GM20431 (cell line): ENCODE data around the gene KLKB1.

Experiments used
- in situ Hi-C: fragments of 300-500 bp; cut with MseI, MboI; formaldehyde crosslinking; loops from one replicate; pipeline ENCODE4 v1.15.0; 2020; ENCODE audit warnings: low sequenced_read_pairs; ENCODE audit not compliant: unreplicated experiment

KLKB1 gene

DNA sequence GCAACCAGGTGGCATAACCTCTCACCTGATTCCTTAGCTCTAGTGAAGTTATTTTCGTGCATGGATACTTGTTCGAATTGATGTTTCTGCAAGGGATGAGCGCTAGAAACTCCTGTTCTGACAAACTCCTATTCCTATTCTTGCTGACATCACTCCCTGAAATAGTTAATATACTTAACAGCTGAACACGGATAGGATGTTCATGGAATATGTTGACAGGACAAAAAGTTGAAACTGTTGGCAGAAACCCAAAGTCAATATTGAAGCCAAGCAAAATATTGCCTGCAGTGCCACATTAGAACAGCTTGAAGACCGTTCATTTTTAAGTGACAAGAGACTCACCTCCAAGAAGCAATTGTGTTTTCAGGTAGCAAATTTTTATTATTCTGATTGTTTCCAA is at the start of gene KLKB1:
Gene KLKB1, plus strand, starts transcription at position 287 of the 400 bp plus-strand sequence. CDS start 689 bp downstream, outside the sequence.
- in situ Hi-C loops = no loop called here

DNA sequence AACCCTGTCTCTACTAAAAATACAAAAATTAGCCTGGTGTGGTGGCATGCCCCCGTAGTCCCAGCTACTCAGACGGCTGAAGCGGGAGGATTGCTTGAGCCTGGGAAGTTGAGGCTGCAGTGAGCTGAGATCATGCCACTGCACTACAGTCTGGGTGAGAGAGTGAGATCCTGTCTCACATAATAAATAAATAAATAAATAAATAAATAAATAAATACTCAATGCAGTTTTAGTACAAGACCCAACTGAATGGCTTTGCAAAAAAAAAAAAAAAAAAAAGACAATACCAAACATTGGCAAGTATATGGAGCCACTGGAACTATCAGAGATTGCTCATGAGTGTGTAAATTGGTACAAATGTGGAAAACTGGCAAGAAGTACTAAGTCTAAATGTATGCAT is 39.2 kb upstream of the KLKB1 start:
- in situ Hi-C loops = no loop called here

GRCh38 chr4:186189656-186190055 is 37.7 kb upstream of the KLKB1 start:
- in situ Hi-C loops = no loop called here

- in situ Hi-C loops = no loop called here
Measured at GRCh38 chr4:186190581-186191199, 36.6 kb upstream of the KLKB1 start.

DNA sequence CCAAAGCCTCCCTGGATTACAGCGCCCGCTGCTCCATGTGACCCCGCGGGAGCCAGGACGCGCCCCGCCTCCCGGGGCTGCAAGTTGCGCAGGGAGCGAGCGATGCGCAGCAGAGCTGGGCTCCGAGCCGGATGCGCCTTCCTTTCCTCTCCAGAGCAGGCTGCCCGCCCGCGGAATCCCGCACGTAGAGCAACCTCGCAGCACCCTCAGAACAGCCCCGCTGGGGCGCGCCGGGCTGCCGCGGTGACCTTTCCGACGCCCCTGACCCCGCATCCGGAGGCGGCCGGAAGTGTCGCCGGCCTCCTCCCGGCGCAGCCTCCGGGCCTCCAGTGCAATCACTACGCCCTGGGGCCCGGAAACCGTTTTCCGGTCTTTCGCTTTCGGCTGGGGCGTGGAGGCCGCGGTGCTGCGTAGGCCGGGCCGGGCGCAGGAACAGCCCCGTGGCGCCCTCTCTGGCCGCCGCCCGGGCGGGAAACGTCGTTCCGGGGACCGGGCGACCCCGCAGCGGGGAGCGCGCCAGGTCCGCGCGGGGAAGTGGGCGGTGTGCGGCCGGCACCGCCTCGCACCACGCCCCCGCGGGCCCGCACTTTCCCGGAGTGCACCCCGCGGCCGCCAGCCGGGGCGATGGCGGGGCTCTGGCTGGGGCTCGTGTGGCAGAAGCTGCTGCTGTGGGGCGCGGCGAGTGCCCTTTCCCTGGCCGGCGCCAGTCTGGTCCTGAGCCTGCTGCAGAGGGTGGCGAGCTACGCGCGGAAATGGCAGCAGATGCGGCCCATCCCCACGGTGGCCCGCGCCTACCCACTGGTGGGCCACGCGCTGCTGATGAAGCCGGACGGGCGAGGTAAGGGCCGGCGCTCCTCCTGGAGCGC is 35.9 kb upstream of the KLKB1 start, which contains the start of gene CYP4V2:
Gene CYP4V2, plus strand, starts transcription at position 368 of the 866 bp plus-strand sequence. Its CDS starts 257 bp downstream, at position 625.
- in situ Hi-C loops = no loop called here

- in situ Hi-C loops = no loop called here
Measured at GRCh38 chr4:186192066-186192612, 35.2 kb upstream of the KLKB1 start.

DNA sequence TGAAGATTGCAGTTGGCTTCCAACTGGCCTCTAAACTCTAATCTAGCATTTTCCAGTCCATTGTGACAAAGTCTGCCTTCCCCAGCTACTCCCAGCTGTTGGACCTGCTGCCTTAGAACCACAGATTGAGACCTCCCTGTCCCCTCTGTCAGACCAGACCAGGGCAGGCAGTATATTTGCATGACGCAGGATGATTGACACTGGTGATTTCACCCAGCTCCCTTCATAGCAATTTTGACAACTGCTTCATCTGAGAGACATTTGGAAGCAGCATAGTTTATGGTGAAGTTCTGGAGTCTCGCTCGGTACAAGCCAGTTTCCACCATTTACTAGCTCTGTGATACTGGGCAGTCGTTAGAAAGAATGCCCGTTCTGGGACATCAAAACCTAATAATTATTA is 33.5 kb upstream of the KLKB1 start:
- in situ Hi-C loops = no loop called here

DNA sequence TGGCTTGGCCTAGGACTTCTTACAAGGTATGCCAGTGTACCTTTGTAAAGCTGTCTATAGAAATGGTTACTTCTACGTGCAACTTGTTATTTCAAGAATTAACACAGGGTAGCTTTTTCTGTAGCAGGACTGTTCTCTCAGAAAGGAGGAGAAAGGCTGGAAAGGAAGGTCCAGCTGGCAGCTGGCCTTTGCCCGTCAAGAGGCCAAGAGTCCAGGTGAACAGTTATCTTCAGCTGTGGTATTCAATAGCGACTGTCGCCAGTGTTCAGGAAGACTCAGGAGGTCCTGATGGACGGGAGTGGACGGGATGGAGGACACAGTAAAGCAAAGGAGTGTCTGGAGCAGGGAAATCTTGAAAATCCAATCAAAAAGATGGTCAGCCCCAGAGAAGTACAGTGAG is 31.2 kb upstream of the KLKB1 start:
- in situ Hi-C loops = no loop called here

GRCh38 chr4:186200516-186200915 is 26.8 kb upstream of the KLKB1 start:
- in situ Hi-C loops = no loop called here

GRCh38 chr4:186201010-186201409 is 26.3 kb upstream of the KLKB1 start:
- in situ Hi-C loops = no loop called here

DNA sequence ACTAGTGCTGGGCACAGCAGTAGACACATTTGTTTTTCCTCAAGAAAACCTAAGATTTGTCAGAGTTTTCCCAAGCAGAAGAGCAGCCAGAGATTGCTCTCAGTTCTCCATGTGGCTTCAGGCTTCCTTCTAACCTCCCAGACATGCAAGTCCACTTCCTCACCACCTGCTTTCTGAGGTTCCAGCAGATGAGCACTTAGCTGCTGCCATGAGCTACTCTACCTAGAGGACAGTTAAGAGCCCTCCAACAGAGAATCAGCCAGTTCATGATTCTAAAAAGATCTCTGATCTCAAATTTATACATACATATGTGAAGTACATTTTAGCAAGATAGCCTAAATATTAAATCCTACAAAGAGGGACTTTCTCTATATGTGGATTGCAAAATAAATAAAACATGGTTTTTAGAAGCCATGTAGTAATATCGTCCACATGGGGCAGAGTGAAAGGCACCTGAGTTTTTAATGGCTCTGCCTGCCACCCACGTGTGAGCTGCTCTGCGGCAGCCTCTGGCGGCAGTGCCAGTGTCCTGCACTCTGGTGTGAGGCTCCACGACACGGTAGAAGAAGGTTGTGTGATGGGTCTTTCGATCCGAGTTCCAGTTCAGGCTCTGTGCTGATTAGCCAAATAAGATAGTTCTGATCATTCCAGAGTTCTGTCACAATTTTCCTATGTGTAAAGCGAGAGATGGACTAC is 25.6 kb upstream of the KLKB1 start:
- in situ Hi-C loops = no loop called here

DNA sequence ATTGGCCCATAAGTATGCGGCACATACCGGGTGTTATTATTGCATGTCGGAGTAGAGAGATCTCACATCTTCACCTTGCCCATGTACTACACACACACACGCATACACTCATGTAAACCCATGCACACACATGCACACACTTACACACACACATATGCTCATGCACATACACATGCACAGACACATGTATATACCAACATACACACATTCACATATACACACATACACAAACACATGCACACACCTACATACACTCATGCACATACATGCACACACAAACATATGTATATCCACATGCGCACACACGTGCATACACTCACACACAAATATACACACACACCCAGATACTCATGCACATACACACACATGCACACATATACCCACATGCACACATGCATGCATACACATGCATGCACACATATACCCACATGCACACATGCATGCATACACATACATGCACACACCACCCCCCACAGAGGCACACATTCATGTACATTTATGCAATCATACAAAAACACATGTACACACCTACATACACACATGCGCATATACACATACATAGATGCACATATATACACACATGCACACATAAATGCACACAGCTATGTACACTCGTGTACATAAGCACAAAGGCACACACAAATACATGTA is 24.7 kb upstream of the KLKB1 start:
- in situ Hi-C loops = no loop called here

DNA sequence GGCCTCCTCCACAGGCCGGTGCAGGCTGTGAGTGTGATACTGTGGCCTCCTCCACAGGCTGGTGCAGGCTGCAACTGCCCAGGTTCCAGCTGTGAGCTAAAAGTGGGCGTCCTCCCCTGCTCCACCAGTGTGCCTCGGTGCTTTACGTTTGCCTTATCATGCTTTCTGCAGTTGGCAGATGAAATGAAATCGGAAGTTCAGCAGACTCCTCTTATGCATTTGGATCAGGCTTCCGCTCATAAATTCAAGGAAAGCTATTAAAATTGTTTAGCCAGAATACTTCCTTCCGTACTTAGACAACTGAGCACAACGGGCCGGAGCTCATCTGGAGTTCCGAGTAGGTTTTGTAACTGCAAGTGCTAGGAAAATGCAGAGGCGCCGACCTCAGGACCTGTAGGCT is 23.9 kb upstream of the KLKB1 start:
- in situ Hi-C loops = no loop called here

GRCh38 chr4:186204103-186204559 is 23.2 kb upstream of the KLKB1 start:
- in situ Hi-C loops = no loop called here

DNA sequence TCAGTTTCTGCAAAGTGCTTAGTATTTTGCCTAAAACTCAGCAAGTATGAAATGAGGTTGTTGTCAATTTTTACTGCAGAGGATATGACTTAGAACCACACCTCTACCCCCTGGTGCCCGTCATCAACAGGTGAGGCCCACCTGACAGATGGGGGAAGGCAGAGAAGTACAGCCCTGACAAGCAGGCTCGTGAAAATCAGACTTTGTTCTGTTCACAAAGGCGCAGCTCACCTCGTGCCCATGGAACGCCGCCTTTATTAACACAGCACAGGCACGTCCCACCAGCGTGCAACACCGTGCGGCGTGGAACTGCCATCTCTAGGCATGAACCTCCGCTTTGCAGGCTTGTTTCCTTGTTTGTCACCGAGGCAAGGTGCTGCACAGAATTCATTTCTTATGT is 22.6 kb upstream of the KLKB1 start:
- in situ Hi-C loops = no loop called here

GRCh38 chr4:186205156-186205555 is 22.2 kb upstream of the KLKB1 start:
- in situ Hi-C loops = no loop called here

DNA sequence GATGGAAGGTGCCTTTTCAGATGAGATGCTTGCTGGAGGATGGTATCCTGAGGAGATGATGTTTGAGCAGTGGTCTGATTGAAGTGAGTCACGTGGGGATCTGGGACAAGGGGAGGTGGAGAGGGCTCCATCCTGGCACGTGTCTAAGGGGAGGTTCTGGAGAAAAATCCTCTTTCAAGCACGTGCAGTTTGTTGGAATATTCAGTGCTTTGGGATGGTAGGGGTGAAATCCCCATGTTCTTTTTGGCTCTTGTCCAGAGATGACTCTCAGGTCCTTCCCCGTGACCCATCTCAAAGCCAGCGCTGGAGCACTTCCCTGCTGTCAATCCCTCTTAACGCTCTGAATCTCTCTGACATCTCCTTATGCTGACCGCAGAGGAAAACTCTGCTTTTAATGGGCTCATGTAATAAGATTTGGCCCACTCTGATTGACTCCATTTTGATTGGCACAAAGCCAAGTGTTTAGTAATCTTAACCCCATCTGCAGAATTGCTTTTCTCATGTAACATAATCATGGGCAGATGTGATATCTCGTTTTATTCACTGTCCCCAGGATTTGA is 10.8 kb upstream of the KLKB1 start:
- in situ Hi-C loops = no loop called here

DNA sequence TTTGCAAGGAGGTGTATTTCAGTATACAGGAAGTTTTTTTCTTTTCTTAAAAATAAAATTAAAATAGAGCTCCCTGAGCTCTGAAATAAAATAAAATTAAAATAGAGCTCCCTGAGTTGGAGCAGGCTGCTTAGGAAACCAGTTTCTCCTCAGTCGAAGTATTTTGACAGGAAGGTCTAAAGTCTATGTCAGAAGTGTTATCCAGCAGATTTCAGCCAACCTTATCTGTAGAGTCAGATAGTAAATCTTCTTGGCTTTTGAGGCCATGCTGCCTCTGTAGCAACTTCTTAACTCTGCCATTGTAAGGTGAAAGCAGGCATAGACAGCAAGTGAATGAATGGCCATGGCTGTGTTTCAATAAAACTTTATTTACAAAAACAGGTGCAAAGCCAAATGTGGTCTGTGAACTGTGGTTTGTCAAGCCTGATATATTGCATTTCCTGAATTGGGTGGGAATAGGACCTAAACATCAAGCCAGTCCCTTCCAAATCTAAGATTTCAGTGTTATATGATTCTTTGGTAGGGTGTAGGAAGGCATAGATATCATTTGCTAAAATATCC is 9.5 kb upstream of the KLKB1 start:
- in situ Hi-C loops = no loop called here

DNA sequence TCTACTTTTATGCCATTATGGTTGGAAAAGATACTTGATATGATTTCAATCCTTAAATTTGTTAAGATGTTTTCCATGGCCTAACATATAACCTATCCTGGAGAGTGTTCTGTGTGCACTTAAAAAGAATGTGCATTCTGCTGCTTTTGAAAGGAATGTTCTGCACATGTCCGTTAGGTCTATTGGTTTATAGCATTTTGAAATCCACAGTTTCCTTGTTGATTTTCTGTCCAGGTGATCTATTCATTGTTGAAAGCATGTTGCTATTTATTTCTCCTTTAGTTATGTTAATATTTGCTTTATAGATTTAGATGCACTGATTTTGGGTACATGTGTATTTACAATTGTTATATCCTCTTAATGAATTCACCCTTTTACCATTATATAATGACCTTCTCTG is 5.7 kb upstream of the KLKB1 start:
- in situ Hi-C loops = no loop called here
